IMR-90 (cell line): Measurements from ENCODE around the gene FAF1. TPM values are rescaled to one million over a fixed set of nuclear protein-coding genes. Genes with fewer than 3 reads are reported as not detected.

Experiments used
- ATAC-seq: fragments of 200-7000 bp; cut with Tn5 transposase; 2 replicates; pipeline ENCODE4 v1.9.1; 2020; ENCODE audit warnings: low read depth, mild to moderate bottlenecking, moderate library complexity
- BruUV-seq: library from RNA; stranded (reverse); fragments of 400-500 nt; replicated peaks from 2 replicates; lab custom pipeline; 2021; lab: Mats Ljungman, UMichigan
- CTCF ChIA-PET: fragments of 300-600 bp; formaldehyde crosslinking; extraction: SDS; loops from one replicate; lab custom pipeline; 2021; ENCODE audit warnings: antibody characterized with exemption; lab: Yijun Ruan, JAX
- POLR2A ChIA-PET: fragments of 300-600 bp; sonication (Branson Sonifier 250); formaldehyde crosslinking; loops from one replicate; lab custom pipeline; 2022; ENCODE audit warnings: antibody characterized with exemption; ENCODE audit not compliant: unreplicated experiment; lab: Charles Lee
- DNase-seq: peaks from one replicate; pipeline ENCODE4 v3.0.0; 2013
- H2AFZ ChIP-seq: replicated peaks from 2 replicates; pipeline ENCODE3; 2013; ENCODE audit warnings: low read length, mild to moderate bottlenecking; ENCODE audit not compliant: poor library complexity
- H2AK5ac ChIP-seq: 2 replicates; pipeline ENCODE4 v1.6.1; 2013; ENCODE audit warnings: low read depth, low read length, inconsistent platforms
- H2AK9ac ChIP-seq: replicated peaks from 2 replicates; pipeline ENCODE3; 2013; ENCODE audit warnings: mild to moderate bottlenecking, low read depth, low read length, moderate library complexity; ENCODE audit not compliant: poor library complexity
- H2BK120ac ChIP-seq: 2 replicates; pipeline ENCODE4 v1.6.1; 2013; ENCODE audit warnings: low read depth, low read length, inconsistent platforms
- H2BK15ac ChIP-seq: 3 replicates; pipeline ENCODE4 v1.6.1; 2013; ENCODE audit warnings: low read depth, low read length, inconsistent platforms
- H2BK20ac ChIP-seq: 2 replicates; pipeline ENCODE4 v1.6.1; 2013; ENCODE audit warnings: low read depth, mild to moderate bottlenecking, inconsistent platforms, low read length, moderate library complexity
- H2BK5ac ChIP-seq: 2 replicates; pipeline ENCODE4 v1.6.1; 2013; ENCODE audit warnings: mild to moderate bottlenecking, low read depth, low read length, inconsistent platforms; ENCODE audit not compliant: poor library complexity, severe bottlenecking
- H3K14ac ChIP-seq: replicated peaks from 2 replicates; pipeline ENCODE4 v1.6.1; 2013; ENCODE audit warnings: low read depth, low read length, inconsistent platforms
- H3K18ac ChIP-seq: 2 replicates; pipeline ENCODE4 v1.6.1; 2013; ENCODE audit warnings: low read depth, low read length, control low read depth
- H3K23ac ChIP-seq: 2 replicates; pipeline ENCODE4 v1.6.1; 2013; ENCODE audit warnings: low read depth, low read length, inconsistent platforms
- H3K27ac ChIP-seq: 2 replicates; pipeline ENCODE4 v1.5.1; 2013; ENCODE audit warnings: mild to moderate bottlenecking, control low read depth, low read length; ENCODE audit not compliant: insufficient read depth
- H3K27me3 ChIP-seq: 2 replicates; pipeline ENCODE4 v1.6.1; 2013; ENCODE audit warnings: low read length; ENCODE audit not compliant: control insufficient read depth, insufficient read depth
- H3K36me3 ChIP-seq: 2 replicates; pipeline ENCODE4 v1.6.1; 2013; ENCODE audit warnings: low read length, mixed read lengths; ENCODE audit not compliant: control insufficient read depth, insufficient read depth
- H3K4ac ChIP-seq: 2 replicates; pipeline ENCODE4 v1.6.1; 2013; ENCODE audit warnings: low read depth, low read length, inconsistent platforms
- H3K4me1 ChIP-seq: 2 replicates; pipeline ENCODE4 v1.6.1; 2013; ENCODE audit warnings: low read length, mixed read lengths; ENCODE audit not compliant: control insufficient read depth, insufficient read depth
- H3K4me2 ChIP-seq: 2 replicates; pipeline ENCODE4 v1.6.1; 2013; ENCODE audit warnings: low read depth, mild to moderate bottlenecking, control low read depth, low read length, moderate library complexity
- H3K4me3 ChIP-seq: 2 replicates; pipeline ENCODE4 v1.5.1; 2013; ENCODE audit warnings: low read depth, mild to moderate bottlenecking, control low read depth, low read length, moderate library complexity; ENCODE audit not compliant: insufficient read depth
- H3K56ac ChIP-seq: 2 replicates; pipeline ENCODE4 v1.6.1; 2013; ENCODE audit warnings: low read length, inconsistent platforms; ENCODE audit not compliant: insufficient read depth; ENCODE audit errors: extremely low read depth
- H3K79me1 ChIP-seq, 2 experiments: 2 replicates each; pipeline ENCODE4 v1.6.1; 2013; ENCODE audit warnings: low read length in 2 of 2, inconsistent platforms in 1 of 2, low read depth in 1 of 2
- H3K9ac ChIP-seq: 2 replicates; pipeline ENCODE4 v1.6.1; 2013; ENCODE audit warnings: low read depth, low read length, control low read depth
- H3K9me1 ChIP-seq: 2 replicates; pipeline ENCODE4 v1.6.1; 2013; ENCODE audit warnings: low read length, inconsistent platforms; ENCODE audit not compliant: insufficient read depth
- H3K9me3 ChIP-seq: 2 replicates; pipeline ENCODE4 v1.6.1; 2013; ENCODE audit warnings: low read length; ENCODE audit not compliant: control insufficient read depth, insufficient read depth
- H4K20me1 ChIP-seq: 2 replicates; pipeline ENCODE4 v1.6.1; 2013; ENCODE audit warnings: low read length, inconsistent platforms; ENCODE audit not compliant: insufficient read depth
- H4K5ac ChIP-seq: 2 replicates; pipeline ENCODE4 v1.6.1; 2013; ENCODE audit warnings: mild to moderate bottlenecking, low read depth, low read length, control low read depth
- H4K8ac ChIP-seq, 2 experiments: 2 replicates each; pipeline ENCODE4 v1.6.1; 2013; ENCODE audit warnings: low read depth in 2 of 2, low read length in 2 of 2, control low read depth in 1 of 2, inconsistent platforms in 1 of 2
- H4K91ac ChIP-seq: 2 replicates; pipeline ENCODE4 v1.6.1; 2013; ENCODE audit warnings: low read depth, low read length, inconsistent platforms; ENCODE audit not compliant: insufficient read depth
- BHLHE40 ChIP-seq: fragments of 150-350 bp; IDR thresholded peaks from 2 replicates; pipeline ENCODE4 v1.6.1; 2016; ENCODE audit warnings: mild to moderate bottlenecking, low read depth, low read length
- CHD1 ChIP-seq: IDR thresholded peaks from 2 replicates; pipeline ENCODE4 v1.6.1; 2012; ENCODE audit warnings: low read depth, low read length, improper control_type of control experiment
- MAFK ChIP-seq: IDR thresholded peaks from 2 replicates; pipeline ENCODE4 v1.6.1; 2012; ENCODE audit warnings: low read depth, low read length, improper control_type of control experiment
- MAZ ChIP-seq: IDR thresholded peaks from 2 replicates; pipeline ENCODE4 v1.6.1; 2012; ENCODE audit warnings: low read depth, mild to moderate bottlenecking, low read length, improper control_type of control experiment, moderate library complexity, borderline replicate concordance
- POLR2A ChIP-seq: IDR thresholded peaks from 2 replicates; pipeline ENCODE4 v1.6.1; 2012; ENCODE audit warnings: mild to moderate bottlenecking, low read depth, low read length
- RAD21 ChIP-seq: IDR thresholded peaks from 2 replicates; pipeline ENCODE4 v1.6.1; 2012; ENCODE audit warnings: low read length, improper control_type of control experiment
- RFX5 ChIP-seq: IDR thresholded peaks from 2 replicates; pipeline ENCODE4 v1.8.0; 2012; ENCODE audit warnings: low read depth, mild to moderate bottlenecking, low read length, moderate library complexity
- SMC3 ChIP-seq: fragments of 150-350 bp; IDR thresholded peaks from 2 replicates; pipeline ENCODE4 v1.6.1; 2016; ENCODE audit warnings: low read depth, mild to moderate bottlenecking, antibody characterized with exemption, low read length, moderate library complexity
- WGBS, 2 experiments: methylation state at CpG; one replicate each; pipeline versions ENCODE4 v1.1.5 to v1.1.7; 2013; ENCODE audit warnings: missing lambda C conversion rate in 2 of 2; ENCODE audit not compliant: insufficient read length in 1 of 2; ENCODE audit errors: extremely low coverage in 2 of 2; 5-methylcytosine and 5-hydroxymethylcytosine counted together
- dilution Hi-C: fragments of 300-500 bp; cut with HindIII; formaldehyde crosslinking; loops from one replicate; pipeline ENCODE4 v1.14.3; 2018; ENCODE audit warnings: low sequenced_read_pairs; ENCODE audit not compliant: unreplicated experiment
- in situ Hi-C: fragments of 300-500 bp; cut with MboI; formaldehyde crosslinking; loops from 3 replicates; pipeline ENCODE4 v1.14.3; 2019; ENCODE audit warnings: low sequenced_read_pairs, inconsistent platforms, mixed read lengths
- intact Hi-C: fragments of 100-400 bp; cut with micrococcal nuclease; formaldehyde crosslinking; loops from 2 replicates; pipeline ENCODE4 v1.10.0; 2022
- polyA plus RNA-seq, 3 experiments: library from polyadenylated mRNA; depleted of rRNA; stranded (reverse); fragments of >200 nt; gene quantifications; 2 replicates each; pipeline ENCODE4 v1.2.3, GENCODE V29; 2012; ENCODE audit warnings: low replicate concordance in 1 of 3
- total RNA-seq: library from RNA; depleted of rRNA; stranded (reverse); fragments of >200 nt; gene quantifications from 2 replicates; pipeline ENCODE4 v1.2.3, GENCODE V29; 2012
- TF ChIP-seq, protein P1 (sequence below): conservative IDR thresholded peaks from 2 replicates; pipeline ENCODE4 v1.5.1; 2012; ENCODE audit warnings: mild to moderate bottlenecking, low read depth, low read length, improper control_type of control experiment

FAF1 gene
- total and polyA plus RNA-seq, 2 of the 4 experiments (the other 2 are of a cell fraction): 18.8 to 72.9 TPM

GRCh38 chr1:50860702-50861101 lies 99.4 kb downstream of the FAF1 start:
- no peaks in the 10 kb centered on the region for H4K20me1 ChIP-seq
- no TSS peak for BruUV-seq
- no peak for ATAC-seq
- TF ChIP-seq RAD21: no peak
- no peak for TF ChIP-seq BHLHE40
- TF ChIP-seq MAZ: no peak
- no peak for TF ChIP-seq POLR2A
- no peak for TF ChIP-seq RFX5
- TF ChIP-seq, protein P1, sequence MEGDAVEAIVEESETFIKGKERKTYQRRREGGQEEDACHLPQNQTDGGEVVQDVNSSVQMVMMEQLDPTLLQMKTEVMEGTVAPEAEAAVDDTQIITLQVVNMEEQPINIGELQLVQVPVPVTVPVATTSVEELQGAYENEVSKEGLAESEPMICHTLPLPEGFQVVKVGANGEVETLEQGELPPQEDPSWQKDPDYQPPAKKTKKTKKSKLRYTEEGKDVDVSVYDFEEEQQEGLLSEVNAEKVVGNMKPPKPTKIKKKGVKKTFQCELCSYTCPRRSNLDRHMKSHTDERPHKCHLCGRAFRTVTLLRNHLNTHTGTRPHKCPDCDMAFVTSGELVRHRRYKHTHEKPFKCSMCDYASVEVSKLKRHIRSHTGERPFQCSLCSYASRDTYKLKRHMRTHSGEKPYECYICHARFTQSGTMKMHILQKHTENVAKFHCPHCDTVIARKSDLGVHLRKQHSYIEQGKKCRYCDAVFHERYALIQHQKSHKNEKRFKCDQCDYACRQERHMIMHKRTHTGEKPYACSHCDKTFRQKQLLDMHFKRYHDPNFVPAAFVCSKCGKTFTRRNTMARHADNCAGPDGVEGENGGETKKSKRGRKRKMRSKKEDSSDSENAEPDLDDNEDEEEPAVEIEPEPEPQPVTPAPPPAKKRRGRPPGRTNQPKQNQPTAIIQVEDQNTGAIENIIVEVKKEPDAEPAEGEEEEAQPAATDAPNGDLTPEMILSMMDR: no peak
- TF ChIP-seq SMC3: no peak
- TF ChIP-seq MAFK: no peak
- TF ChIP-seq CHD1: no peak
- H2BK5ac ChIP-seq: no peak overlapping the region
- H3K9ac ChIP-seq: no peak overlapping the region
- no peak overlapping the region for H2BK120ac ChIP-seq
- ChIA-PET POLR2A (no interaction called here), CTCF (no interaction called here)
- no peak overlapping the region for H2AK9ac ChIP-seq
- no peak overlapping the region for H2BK15ac ChIP-seq
- H3K27ac ChIP-seq: no peak overlapping the region
- no peak overlapping the region for H3K4me3 ChIP-seq
- peaks cover 7 to 16% of the 10 kb centered on the region in 2 experiments for H3K79me1 ChIP-seq
- H3K56ac ChIP-seq: no peak overlapping the region
- in situ Hi-C loops (no loop called here), dilution Hi-C loops (no loop called here), intact Hi-C loops (no loop called here)
- no peaks in the 10 kb centered on the region for H3K9me1 ChIP-seq
- DNase-seq: no peak
- no peak overlapping the region for H3K18ac ChIP-seq
- H3K27me3 ChIP-seq: no peaks in the 10 kb centered on the region
- H3K14ac ChIP-seq: no peak overlapping the region
- H4K91ac ChIP-seq: no peak overlapping the region
- no peaks in the 10 kb centered on the region for H3K36me3 ChIP-seq
- H2BK20ac ChIP-seq: no peak overlapping the region
- H3K23ac ChIP-seq: no peak overlapping the region
- no peak overlapping the region for H2AK5ac ChIP-seq
- no peak overlapping the region for H2AFZ ChIP-seq
- no peak overlapping the region for H3K4ac ChIP-seq
- no peaks in the 10 kb centered on the region for H3K4me1 ChIP-seq
- H3K4me2 ChIP-seq: no peak overlapping the region
- WGBS, 2 experiments: no CpG with 5 or more reads among the region's 4 CpGs
- no peak overlapping the region for H4K8ac ChIP-seq
- peaks cover 2% of the 10 kb centered on the region; the same call in 1 of the 2 replicates for H3K9me3 ChIP-seq
- no peak overlapping the region for H4K5ac ChIP-seq
